Loucy (cell line): Measurements from ENCODE around the gene CACNA1I.

Source experiments
- H2AFZ ChIP-seq: fragments of 200-600 bp; sonication (generic); 2 replicates; pipeline ENCODE4 v1.6.0; 2016; ENCODE audit warnings: antibody characterized with exemption, mild to moderate bottlenecking, low read length, moderate library complexity
- H3F3A ChIP-seq: fragments of 200-600 bp; 2 replicates; pipeline ENCODE4 v1.6.0; 2016; ENCODE audit warnings: antibody characterized with exemption, low read depth, mild to moderate bottlenecking
- H3K27me3 ChIP-seq: fragments of 200-600 bp; sonication (generic); 2 replicates; pipeline ENCODE4 v1.6.1; 2014; ENCODE audit warnings: low read length, mild to moderate bottlenecking; ENCODE audit not compliant: insufficient read depth, poor library complexity, severe bottlenecking
- H3K36me3 ChIP-seq: fragments of 200-600 bp; sonication (generic); 2 replicates; pipeline ENCODE4 v1.6.1; 2016; ENCODE audit warnings: low read length; ENCODE audit not compliant: insufficient read depth
- H3K4me1 ChIP-seq: fragments of 200-600 bp; sonication (generic); 2 replicates; pipeline ENCODE4 v1.5.1; 2014; ENCODE audit warnings: low read length, mild to moderate bottlenecking; ENCODE audit not compliant: insufficient read depth, poor library complexity, severe bottlenecking
- H3K4me2 ChIP-seq: fragments of 200-600 bp; sonication (generic); 2 replicates; pipeline ENCODE4 v1.6.0; 2014; ENCODE audit warnings: antibody characterized with exemption, low read length, low read depth, mild to moderate bottlenecking; ENCODE audit not compliant: poor library complexity, severe bottlenecking
- H3K4me3 ChIP-seq: fragments of 200-600 bp; sonication (generic); 2 replicates; pipeline ENCODE4 v1.5.1; 2014; ENCODE audit warnings: low read length, mild to moderate bottlenecking, mixed read lengths; ENCODE audit not compliant: poor library complexity, severe bottlenecking
- H3K79me2 ChIP-seq: fragments of 200-600 bp; sonication (generic); 2 replicates; pipeline ENCODE4 v1.6.1; 2014; ENCODE audit warnings: low read length; ENCODE audit not compliant: insufficient read depth
- H3K9ac ChIP-seq: fragments of 200-600 bp; sonication (generic); 2 replicates; pipeline ENCODE4 v1.6.0; 2014; ENCODE audit warnings: mild to moderate bottlenecking, low read depth, low read length, moderate library complexity; ENCODE audit not compliant: poor library complexity, severe bottlenecking
- H3K9me2 ChIP-seq: fragments of 200-600 bp; sonication (generic); replicated peaks from 2 replicates; pipeline ENCODE4 v1.6.1; 2016; ENCODE audit warnings: low read depth, low read length, mixed read lengths
- H3K9me3 ChIP-seq: fragments of 200-600 bp; sonication (generic); 2 replicates; pipeline ENCODE4 v1.6.1; 2014; ENCODE audit warnings: mild to moderate bottlenecking, antibody characterized with exemption, low read length, low read depth; ENCODE audit not compliant: insufficient read depth
- H4K20me1 ChIP-seq: fragments of 200-600 bp; sonication (generic); 2 replicates; pipeline ENCODE4 v1.6.0; 2014; ENCODE audit warnings: antibody characterized with exemption, low read length, mild to moderate bottlenecking; ENCODE audit not compliant: insufficient read depth, poor library complexity, severe bottlenecking
- CTCF ChIP-seq: fragments of 200-600 bp; sonication (generic); conservative IDR thresholded peaks from 2 replicates; pipeline ENCODE4 v1.5.1; 2014; ENCODE audit warnings: mild to moderate bottlenecking, antibody characterized with exemption, low read length
- EZH2phosphoT487 ChIP-seq: fragments of 200-600 bp; IDR thresholded peaks from 2 replicates; pipeline ENCODE4 v1.6.1; 2018; ENCODE audit warnings: antibody characterized with exemption, mild to moderate bottlenecking, moderate library complexity, borderline replicate concordance

CACNA1I gene

GRCh38 chr22:39722501-39722900 lies 151.9 kb downstream of the CACNA1I start:
- no peak overlapping the region for H3K9ac ChIP-seq
- H3K27me3 ChIP-seq: no peaks in the 10 kb centered on the region
- H3F3A ChIP-seq: no peaks in the 10 kb centered on the region
- no peaks in the 10 kb centered on the region for H3K36me3 ChIP-seq
- H3K9me3 ChIP-seq: no peaks in the 10 kb centered on the region
- H3K79me2 ChIP-seq: no peaks in the 10 kb centered on the region
- no peak overlapping the region for H2AFZ ChIP-seq
- H3K4me1 ChIP-seq: no peaks in the 10 kb centered on the region
- TF ChIP-seq EZH2phosphoT487 (no peak), CTCF (no peak)
- H3K4me2 ChIP-seq: no peak overlapping the region
- no peak overlapping the region for H3K4me3 ChIP-seq
- H4K20me1 ChIP-seq: no peaks in the 10 kb centered on the region
- no peaks in the 10 kb centered on the region for H3K9me2 ChIP-seq

- Histone ChIP-seq H2AFZ (no peak overlapping the region), H3K27me3 (no peaks in the 10 kb centered on the region), H3K9me3 (no peaks in the 10 kb centered on the region), H4K20me1 (no peaks in the 10 kb centered on the region), H3K9me2 (no peaks in the 10 kb centered on the region), H3K79me2 (no peaks in the 10 kb centered on the region), H3K4me2 (no peak overlapping the region), H3K4me1 (no peaks in the 10 kb centered on the region), H3K9ac (no peak overlapping the region), H3K4me3 (no peak overlapping the region), H3F3A (no peaks in the 10 kb centered on the region), H3K36me3 (no peaks in the 10 kb centered on the region)
- TF ChIP-seq EZH2phosphoT487 (no peak), CTCF (no peak)
These were observed 152.9 kb downstream of the CACNA1I start for GRCh38 chr22:39723463-39723862.

- Histone ChIP-seq H2AFZ (no peak overlapping the region), H4K20me1 (no peaks in the 10 kb centered on the region), H3K4me3 (no peak overlapping the region), H3K27me3 (no peaks in the 10 kb centered on the region), H3F3A (no peaks in the 10 kb centered on the region), H3K9me2 (no peaks in the 10 kb centered on the region), H3K4me2 (no peak overlapping the region), H3K9me3 (no peaks in the 10 kb centered on the region), H3K9ac (no peak overlapping the region), H3K4me1 (no peaks in the 10 kb centered on the region), H3K79me2 (no peaks in the 10 kb centered on the region), H3K36me3 (no peaks in the 10 kb centered on the region)
- TF ChIP-seq CTCF (no peak), EZH2phosphoT487 (no peak)
These were observed 153.4 kb downstream of the CACNA1I start for GRCh38 chr22:39723899-39724351.
